WTC11 (cell line): Measurements from ENCODE around the gene ZNF622. TPM values are rescaled to one million over a fixed set of nuclear protein-coding genes. Genes with fewer than 3 reads are reported as not detected.

ENCODE experiments used
- ATAC-seq: fragments of 200-7000 bp; cut with Tn5 transposase; 2 replicates; pipeline ENCODE4 v1.10.0; 2021; ENCODE audit warnings: mild to moderate bottlenecking, moderate library complexity
- CTCF ChIA-PET: fragments of 300-600 bp; sonication (Branson Sonifier 250); formaldehyde crosslinking; loops from one replicate; lab custom pipeline; 2021; ENCODE audit warnings: antibody characterized with exemption; lab: Charles Lee
- POLR2A ChIA-PET: fragments of 350-600 bp; sonication (Branson Sonifier 250); formaldehyde crosslinking; loops from one replicate; lab custom pipeline; 2021; ENCODE audit warnings: antibody characterized with exemption; lab: Charles Lee
- DNase-seq: peaks from one replicate; pipeline ENCODE4 v3.0.0; 2021; ENCODE audit warnings: low spot score
- H3K27ac Mint-ChIP-seq: 2 replicates; pipeline ENCODE4 v1.8.0; 2021; ENCODE audit warnings: mixed read lengths
- H3K27me3 Mint-ChIP-seq: 2 replicates; pipeline ENCODE4 v1.8.0; 2021; ENCODE audit warnings: low read depth, mild to moderate bottlenecking, moderate library complexity, mixed read lengths
- H3K36me3 Mint-ChIP-seq: 2 replicates; pipeline ENCODE4 v1.8.0; 2021; ENCODE audit warnings: mixed read lengths
- H3K4me1 Mint-ChIP-seq: 2 replicates; pipeline ENCODE4 v1.8.0; 2022; ENCODE audit warnings: mixed read lengths
- H3K4me3 Mint-ChIP-seq: 2 replicates; pipeline ENCODE4 v1.8.0; 2021; ENCODE audit warnings: mild to moderate bottlenecking, moderate library complexity, mixed read lengths
- H3K9me3 Mint-ChIP-seq: 2 replicates; pipeline ENCODE4 v1.8.0; 2021; ENCODE audit warnings: mixed read lengths
- ATF1 ChIP-seq: sonication (generic); formaldehyde crosslinking; IDR thresholded peaks from 2 replicates; pipeline ENCODE4 v1.8.1; 2023; ENCODE audit warnings: mild to moderate bottlenecking, moderate library complexity, missing genetic modification reagents
- CREB1 ChIP-seq: sonication (generic); formaldehyde crosslinking; IDR thresholded peaks from 2 replicates; pipeline ENCODE4 v1.8.0; 2023; ENCODE audit warnings: mild to moderate bottlenecking, missing genetic modification reagents
- ESRRA ChIP-seq: sonication (generic); formaldehyde crosslinking; IDR thresholded peaks from 2 replicates; pipeline ENCODE4 v1.8.1; 2022; ENCODE audit warnings: mild to moderate bottlenecking, missing genetic modification reagents, borderline replicate concordance
- FOXJ3 ChIP-seq: sonication (generic); formaldehyde crosslinking; IDR thresholded peaks from 2 replicates; pipeline ENCODE4 v1.9.0; 2021; ENCODE audit warnings: missing genetic modification reagents, mild to moderate bottlenecking, borderline replicate concordance
- FOXP1 ChIP-seq: sonication (generic); formaldehyde crosslinking; IDR thresholded peaks from 2 replicates; pipeline ENCODE4 v1.8.0; 2022; ENCODE audit warnings: missing genetic modification reagents, mild to moderate bottlenecking, moderate library complexity, borderline replicate concordance
- GRHL2 ChIP-seq: fragments of 250-450 bp; sonication (Bioruptor Pico); IDR thresholded peaks from 2 replicates; pipeline ENCODE4 v1.8.0; 2022; ENCODE audit warnings: mild to moderate bottlenecking, moderate library complexity; ENCODE audit not compliant: insufficient replicate concordance, severe bottlenecking
- HMGA2 ChIP-seq: fragments of 250-450 bp; sonication (Bioruptor Pico); IDR thresholded peaks from 2 replicates; pipeline ENCODE4 v1.4.0; 2021; ENCODE audit warnings: mild to moderate bottlenecking, moderate library complexity
- IRF1 ChIP-seq: sonication (generic); formaldehyde crosslinking; IDR thresholded peaks from 2 replicates; pipeline ENCODE4 v1.8.0; 2023; ENCODE audit warnings: missing genetic modification reagents
- IRF2 ChIP-seq: sonication (generic); formaldehyde crosslinking; IDR thresholded peaks from 2 replicates; pipeline ENCODE4 v1.8.0; 2022; ENCODE audit warnings: low read depth, missing genetic modification reagents, borderline replicate concordance
- KAT7 ChIP-seq: sonication (generic); formaldehyde crosslinking; IDR thresholded peaks from 2 replicates; pipeline ENCODE4 v1.8.1; 2023; ENCODE audit warnings: missing genetic modification reagents, mild to moderate bottlenecking, borderline replicate concordance
- MAX ChIP-seq: sonication (generic); formaldehyde crosslinking; IDR thresholded peaks from 2 replicates; pipeline ENCODE4 v1.8.0; 2022; ENCODE audit warnings: mild to moderate bottlenecking, missing genetic modification reagents
- NR1H2 ChIP-seq: sonication (generic); formaldehyde crosslinking; IDR thresholded peaks from 2 replicates; pipeline ENCODE4 v1.9.0; 2021; ENCODE audit warnings: mild to moderate bottlenecking, moderate library complexity, missing genetic modification reagents
- NR3C1 ChIP-seq: sonication (generic); formaldehyde crosslinking; conservative IDR thresholded peaks from 2 replicates; pipeline ENCODE4 v1.8.1; 2023; ENCODE audit warnings: low read depth, mild to moderate bottlenecking, missing genetic modification reagents
- SMAD4 ChIP-seq: sonication (generic); formaldehyde crosslinking; IDR thresholded peaks from 2 replicates; pipeline ENCODE4 v1.8.0; 2022; ENCODE audit warnings: mild to moderate bottlenecking, missing genetic modification reagents
- TP53 ChIP-seq: sonication (generic); formaldehyde crosslinking; IDR thresholded peaks from 2 replicates; pipeline ENCODE4 v1.8.1; 2023; ENCODE audit warnings: mild to moderate bottlenecking, missing genetic modification reagents
- USF2 ChIP-seq: sonication (generic); formaldehyde crosslinking; IDR thresholded peaks from 2 replicates; pipeline ENCODE4 v1.8.1; 2023; ENCODE audit warnings: mild to moderate bottlenecking, missing genetic modification reagents, moderate library complexity
- ZNF396 ChIP-seq: fragments of 250-450 bp; sonication (Bioruptor Pico); IDR thresholded peaks from 2 replicates; pipeline ENCODE4 v1.8.0; 2021; ENCODE audit warnings: mild to moderate bottlenecking, moderate library complexity, borderline replicate concordance
- total RNA-seq: library from RNA; stranded (reverse); gene quantifications from 3 replicates; pipeline ENCODE4 v1.2.3, GENCODE V29; 2021
- TF ChIP-seq, protein P1 (sequence below): sonication (generic); formaldehyde crosslinking; IDR thresholded peaks from 2 replicates; pipeline ENCODE4 v1.8.1; 2023; ENCODE audit warnings: mild to moderate bottlenecking, missing genetic modification reagents, moderate library complexity
- TF ChIP-seq, protein P2 (sequence below): sonication (generic); formaldehyde crosslinking; IDR thresholded peaks from 2 replicates; pipeline ENCODE4 v1.8.0; 2022; ENCODE audit warnings: mild to moderate bottlenecking, missing genetic modification reagents
- TF ChIP-seq, protein P3 (sequence below): sonication (generic); formaldehyde crosslinking; IDR thresholded peaks from 2 replicates; pipeline ENCODE4 v1.8.1; 2022; ENCODE audit warnings: low read depth, mild to moderate bottlenecking, moderate library complexity, missing genetic modification reagents, borderline replicate concordance
- TF ChIP-seq, protein P4 (sequence below): fragments of 250-450 bp; sonication (Bioruptor Pico); conservative IDR thresholded peaks from 2 replicates; pipeline ENCODE4 v1.9.0; 2021; ENCODE audit warnings: mild to moderate bottlenecking

Gene ZNF622
- total RNA-seq, 1 experiment from 2014 or later, result 37.9 TPM

- H3K27me3 Mint-ChIP-seq, result no peaks in the 10 kb centered on the region
- DNase-seq (no peak), ATAC-seq (0 out of 2 replicates have a peak, but pooled peaks have one; percentile 39)
- POLR2A ChIA-PET, result no interaction called here
- H3K9me3 Mint-ChIP-seq, result no peaks in the 10 kb centered on the region
- TF ChIP-seq KAT7, result no peak
- H3K4me3 Mint-ChIP-seq, result no peak overlapping the region
- H3K36me3 Mint-ChIP-seq, result peaks cover 60% of the 10 kb centered on the region
- peaks cover 8% of the 10 kb centered on the region for H3K4me1 Mint-ChIP-seq
- H3K27ac Mint-ChIP-seq, result no peak overlapping the region
- CTCF ChIA-PET, result interaction anchor here (1.0 to 7.9 kb wide), 2 partner anchors 99 to 293 kb away, joined by 3 to 82 read pairs; no protein-coding TSS in a partner anchor
These were observed 12.0 kb downstream of the ZNF622 start for GRCh38 chr5:16453609-16454008.

DNA sequence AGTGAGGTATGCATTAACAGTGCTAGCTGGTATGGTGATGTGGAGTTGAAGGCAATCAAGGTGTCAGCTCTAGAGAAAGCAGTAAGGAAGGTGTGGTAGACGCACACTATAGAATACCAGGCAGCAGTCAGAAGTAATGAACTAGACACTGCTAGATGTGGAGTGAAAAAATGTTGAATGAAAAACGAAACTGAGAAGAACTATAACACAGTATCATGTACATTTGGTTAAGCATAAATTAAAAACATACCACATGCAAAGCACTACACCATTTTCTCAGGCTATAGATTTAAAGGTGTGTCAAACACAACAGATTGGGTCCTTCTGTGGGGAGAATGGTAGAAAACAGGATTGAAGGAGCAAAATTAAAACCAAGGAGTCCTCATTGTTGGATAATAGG lies 15.4 kb downstream of the ZNF622 start:
- TF ChIP-seq, protein P1, sequence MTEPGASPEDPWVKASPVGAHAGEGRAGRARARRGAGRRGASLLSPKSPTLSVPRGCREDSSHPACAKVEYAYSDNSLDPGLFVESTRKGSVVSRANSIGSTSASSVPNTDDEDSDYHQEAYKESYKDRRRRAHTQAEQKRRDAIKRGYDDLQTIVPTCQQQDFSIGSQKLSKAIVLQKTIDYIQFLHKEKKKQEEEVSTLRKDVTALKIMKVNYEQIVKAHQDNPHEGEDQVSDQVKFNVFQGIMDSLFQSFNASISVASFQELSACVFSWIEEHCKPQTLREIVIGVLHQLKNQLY, result no peak
- TF ChIP-seq ZNF396 (CRISPR knock-in tag), result no peak
- TF ChIP-seq NR1H2 (CRISPR knock-in tag), result no peak
- no peak for TF ChIP-seq NR3C1 (CRISPR knock-in tag)
- TF ChIP-seq TP53, result no peak
- TF ChIP-seq USF2 (CRISPR knock-in tag), result no peak
- H3K4me3 Mint-ChIP-seq, result no peak overlapping the region
- H3K27ac Mint-ChIP-seq, result no peak overlapping the region
- ChIA-PET CTCF (no interaction called here), POLR2A (no interaction called here)
- peaks cover 53% of the 10 kb centered on the region for H3K36me3 Mint-ChIP-seq
- H3K4me1 Mint-ChIP-seq, result peaks cover 5% of the 10 kb centered on the region; the same call in 1 of the 2 replicates
- no peaks in the 10 kb centered on the region for H3K27me3 Mint-ChIP-seq
- ATAC-seq, result no peak
- no peak for DNase-seq
- no peaks in the 10 kb centered on the region for H3K9me3 Mint-ChIP-seq

DNA sequence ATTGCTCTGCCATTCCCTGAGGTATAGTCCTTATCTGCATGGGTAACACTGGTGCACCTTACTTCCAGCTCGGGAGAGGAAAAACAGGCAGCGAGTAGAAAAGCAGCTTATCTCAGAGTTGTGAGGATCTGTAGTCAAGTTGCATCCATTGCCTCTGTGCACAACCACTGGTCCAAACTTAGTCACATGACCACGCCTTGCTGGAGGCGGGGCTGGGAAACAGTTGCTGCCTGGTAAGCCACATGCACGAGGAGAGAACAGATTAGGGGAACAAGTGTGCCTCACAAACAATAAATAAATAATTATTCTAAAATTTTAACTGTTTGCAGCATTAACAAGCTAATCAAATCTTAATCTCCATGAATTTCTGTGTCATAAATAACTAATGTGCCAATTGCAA lies 18.6 kb downstream of the ZNF622 start:
- H3K9me3 Mint-ChIP-seq, result no peaks in the 10 kb centered on the region
- ATAC-seq, result peak; percentile 72
- H3K4me3 Mint-ChIP-seq, result no peak overlapping the region
- POLR2A ChIA-PET, result no interaction called here
- no peaks in the 10 kb centered on the region for H3K4me1 Mint-ChIP-seq
- TF ChIP-seq, protein P2, sequence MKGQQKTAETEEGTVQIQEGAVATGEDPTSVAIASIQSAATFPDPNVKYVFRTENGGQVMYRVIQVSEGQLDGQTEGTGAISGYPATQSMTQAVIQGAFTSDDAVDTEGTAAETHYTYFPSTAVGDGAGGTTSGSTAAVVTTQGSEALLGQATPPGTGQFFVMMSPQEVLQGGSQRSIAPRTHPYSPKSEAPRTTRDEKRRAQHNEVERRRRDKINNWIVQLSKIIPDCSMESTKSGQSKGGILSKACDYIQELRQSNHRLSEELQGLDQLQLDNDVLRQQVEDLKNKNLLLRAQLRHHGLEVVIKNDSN (CRISPR knock-in tag), result peak; percentile 60
- TF ChIP-seq IRF1, result no peak
- TF ChIP-seq FOXP1 (CRISPR knock-in tag), result no peak
- TF ChIP-seq SMAD4, result no peak
- no peak for TF ChIP-seq FOXJ3
- TF ChIP-seq CREB1 (CRISPR knock-in tag), result no peak
- TF ChIP-seq USF2 (CRISPR knock-in tag), result peak; percentile 85
- TF ChIP-seq, all 79 proteins: peak for 2
- Mint-ChIP-seq H3K27me3 (no peaks in the 10 kb centered on the region), H3K27ac (no peak overlapping the region), H3K36me3 (peaks cover 33% of the 10 kb centered on the region)
- no peak for DNase-seq
- CTCF ChIA-PET, result interaction anchor here (1.7 to 1.9 kb wide), 2 partner anchors 9 to 286 kb away, joined by 6 to 10 read pairs; no protein-coding TSS in a partner anchor

- TF ChIP-seq ESRRA (CRISPR knock-in tag) (no peak), GRHL2 (no peak), IRF2 (CRISPR knock-in tag) (no peak), MAX (no peak), ATF1 (CRISPR knock-in tag) (no peak), FOXJ3 (no peak), HMGA2 (no peak)
- TF ChIP-seq, protein P3, sequence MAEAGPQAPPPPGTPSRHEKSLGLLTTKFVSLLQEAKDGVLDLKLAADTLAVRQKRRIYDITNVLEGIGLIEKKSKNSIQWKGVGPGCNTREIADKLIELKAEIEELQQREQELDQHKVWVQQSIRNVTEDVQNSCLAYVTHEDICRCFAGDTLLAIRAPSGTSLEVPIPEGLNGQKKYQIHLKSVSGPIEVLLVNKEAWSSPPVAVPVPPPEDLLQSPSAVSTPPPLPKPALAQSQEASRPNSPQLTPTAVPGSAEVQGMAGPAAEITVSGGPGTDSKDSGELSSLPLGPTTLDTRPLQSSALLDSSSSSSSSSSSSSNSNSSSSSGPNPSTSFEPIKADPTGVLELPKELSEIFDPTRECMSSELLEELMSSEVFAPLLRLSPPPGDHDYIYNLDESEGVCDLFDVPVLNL (CRISPR knock-in tag), result no peak
- TF ChIP-seq, protein P4, sequence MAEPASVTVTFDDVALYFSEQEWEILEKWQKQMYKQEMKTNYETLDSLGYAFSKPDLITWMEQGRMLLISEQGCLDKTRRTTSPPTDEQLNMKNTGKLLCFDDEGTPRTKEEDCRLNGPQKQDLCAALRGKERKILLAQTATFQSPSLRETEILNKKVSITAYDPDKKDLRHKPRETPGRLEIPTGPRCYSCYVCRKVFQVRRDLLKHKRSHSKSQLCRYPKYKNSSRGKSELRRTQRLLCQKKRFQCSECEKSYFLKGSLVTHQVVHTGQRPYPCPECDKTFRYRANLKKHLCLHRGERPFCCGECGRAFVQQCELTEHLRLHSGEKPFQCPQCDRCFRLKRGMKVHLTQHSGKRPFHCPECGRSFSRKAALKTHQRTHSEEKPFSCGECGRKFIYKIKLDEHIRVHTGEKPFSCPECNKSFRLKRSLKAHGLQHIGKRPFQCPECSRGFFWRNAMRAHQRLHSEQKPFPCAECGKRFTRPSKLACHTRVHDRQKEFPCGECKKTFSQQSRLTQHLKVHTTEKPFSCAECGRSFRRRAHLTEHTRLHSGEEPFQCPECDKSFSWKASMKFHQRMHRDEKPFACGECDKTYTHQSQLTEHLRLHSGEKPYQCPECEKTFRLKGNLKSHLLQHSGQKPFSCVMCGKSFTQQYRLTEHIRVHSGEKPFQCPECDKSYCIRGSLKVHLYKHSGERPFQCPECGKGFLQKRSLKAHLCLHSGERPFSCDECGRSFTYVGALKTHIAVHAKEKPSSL (CRISPR knock-in tag), result no peak
- ChIA-PET POLR2A (no interaction called here), CTCF (interaction anchor here (1.0 to 1.8 kb wide), 4 partner anchors 10 to 277 kb away, joined by 3 to 8 read pairs (median 4); no protein-coding TSS in a partner anchor)
- Mint-ChIP-seq H3K9me3 (no peaks in the 10 kb centered on the region; the same call in 1 of the 2 replicates), H3K4me3 (no peak overlapping the region), H3K4me1 (peaks cover under 1% of the 10 kb centered on the region), H3K27me3 (no peaks in the 10 kb centered on the region), H3K36me3 (no peaks in the 10 kb centered on the region), H3K27ac (no peak overlapping the region)
- ATAC-seq, result 0 out of 2 replicates have a peak, but pooled peaks have one; percentile 28
- DNase-seq, result no peak
These were observed 27.6 kb downstream of the ZNF622 start for GRCh38 chr5:16437977-16438376.
